ENCODE results near the gene C2CD4C.
"Not testable (repeated sequence)": the region's sequence is repeated elsewhere in the genome, so short reads cannot be mapped to it uniquely, and the experiment has no call there.

The C2CD4C gene

DNA sequence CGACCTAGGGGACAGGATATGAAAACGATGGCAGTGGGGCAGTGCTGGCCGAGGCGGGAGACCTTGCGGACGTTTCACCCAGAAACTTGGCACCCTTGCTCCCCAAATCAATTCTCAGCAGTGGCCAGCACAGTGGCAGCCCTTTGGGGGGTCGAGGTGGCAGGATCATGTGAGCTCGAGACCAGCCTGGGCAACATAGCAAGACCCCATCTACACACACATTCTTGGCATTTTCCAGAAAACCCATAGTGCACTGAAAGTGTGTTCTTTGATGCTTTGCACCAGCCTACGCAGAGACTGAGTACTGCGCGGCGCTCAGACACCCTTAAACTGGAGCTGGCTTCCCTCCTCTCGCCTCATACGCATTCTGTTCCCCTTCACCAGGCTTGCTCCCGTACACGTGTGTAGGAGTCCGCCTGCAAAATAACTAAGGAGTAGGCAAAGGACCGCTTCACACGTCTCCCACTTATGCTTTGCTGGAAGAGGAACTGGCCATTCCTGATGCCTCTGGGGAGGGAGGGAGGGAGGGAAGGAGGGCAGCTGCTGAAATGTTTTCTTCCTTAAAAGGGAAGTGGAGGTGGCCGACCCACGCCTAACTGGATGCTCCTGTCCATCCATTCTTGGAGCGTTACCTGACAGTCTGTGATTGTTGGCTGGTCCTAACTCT, 40.9 kb downstream of the C2CD4C start:
- no peak for DNase-seq (ENCODE audit: low read depth, low spot score)

DNA sequence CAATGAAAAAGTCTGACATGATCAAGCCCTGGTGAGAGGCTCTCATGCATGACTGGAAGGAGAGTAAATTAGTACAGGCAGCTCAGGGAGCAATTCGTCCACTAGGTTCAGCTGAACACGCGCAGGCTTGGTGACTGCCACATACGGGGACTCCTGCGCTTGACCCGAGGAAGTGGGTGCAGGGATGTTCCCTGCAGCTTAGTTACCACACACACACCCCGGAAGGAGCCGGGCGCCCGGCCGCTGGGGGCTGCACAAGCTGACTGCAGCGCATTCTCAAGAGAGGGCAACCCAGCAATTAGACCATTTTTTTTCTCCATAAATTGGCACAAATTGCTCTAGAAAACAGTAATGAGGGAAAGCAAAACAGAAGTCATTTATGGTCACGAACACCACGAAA, 41.4 kb downstream of the C2CD4C start:
- no peak for DNase-seq (ENCODE audit: low read depth, low spot score)

DNA sequence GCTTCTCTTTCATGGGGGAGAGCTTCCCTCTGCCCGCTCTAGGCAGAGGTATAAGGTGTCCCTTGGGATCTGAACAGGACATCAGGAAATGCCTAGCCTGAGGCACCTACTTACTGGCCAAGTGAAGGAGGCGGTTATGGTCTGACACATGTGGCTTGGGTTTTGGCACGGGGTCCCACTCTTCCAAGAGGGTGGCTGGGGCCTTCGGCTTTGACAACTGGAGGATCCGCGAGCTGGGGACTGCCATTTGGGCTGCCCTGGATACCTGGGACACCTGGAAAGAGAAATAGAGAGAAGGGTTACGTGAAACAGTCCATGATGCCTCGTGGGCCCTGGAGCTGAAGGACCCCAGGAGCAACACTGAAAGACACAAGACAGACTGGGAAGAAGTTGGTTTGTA, 42.0 kb downstream of the C2CD4C start:
- no peak for DNase-seq (ENCODE audit: low read depth, low spot score)

DNA sequence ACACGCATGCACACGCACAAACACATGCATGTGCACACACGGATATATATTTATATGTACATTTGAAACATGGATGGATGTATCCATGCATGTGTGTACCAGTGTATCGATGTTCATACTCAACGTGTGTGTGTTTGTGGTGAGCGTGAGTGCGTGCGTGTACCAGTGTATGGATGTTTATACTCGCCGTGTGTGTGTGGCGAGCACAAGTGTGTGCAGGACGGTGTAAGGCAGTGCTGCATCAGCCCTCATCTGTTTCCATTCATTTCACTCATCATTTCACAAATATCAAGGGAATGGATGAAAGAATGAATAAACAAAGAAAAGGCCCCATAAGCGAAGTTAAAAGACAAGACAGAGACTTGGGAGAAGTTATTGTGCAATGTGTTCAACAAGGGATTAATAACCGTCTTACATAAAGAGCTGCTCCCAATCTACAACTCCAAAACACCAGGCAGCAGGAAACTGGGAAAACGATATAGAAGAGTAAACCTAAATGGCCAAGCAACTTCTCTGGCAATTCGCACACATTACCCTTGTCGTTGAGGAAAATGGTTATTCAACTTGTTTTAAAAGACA, 42.7 kb downstream of the C2CD4C start:
- DNase-seq (ENCODE audit: low read depth, low spot score) = no peak

DNA sequence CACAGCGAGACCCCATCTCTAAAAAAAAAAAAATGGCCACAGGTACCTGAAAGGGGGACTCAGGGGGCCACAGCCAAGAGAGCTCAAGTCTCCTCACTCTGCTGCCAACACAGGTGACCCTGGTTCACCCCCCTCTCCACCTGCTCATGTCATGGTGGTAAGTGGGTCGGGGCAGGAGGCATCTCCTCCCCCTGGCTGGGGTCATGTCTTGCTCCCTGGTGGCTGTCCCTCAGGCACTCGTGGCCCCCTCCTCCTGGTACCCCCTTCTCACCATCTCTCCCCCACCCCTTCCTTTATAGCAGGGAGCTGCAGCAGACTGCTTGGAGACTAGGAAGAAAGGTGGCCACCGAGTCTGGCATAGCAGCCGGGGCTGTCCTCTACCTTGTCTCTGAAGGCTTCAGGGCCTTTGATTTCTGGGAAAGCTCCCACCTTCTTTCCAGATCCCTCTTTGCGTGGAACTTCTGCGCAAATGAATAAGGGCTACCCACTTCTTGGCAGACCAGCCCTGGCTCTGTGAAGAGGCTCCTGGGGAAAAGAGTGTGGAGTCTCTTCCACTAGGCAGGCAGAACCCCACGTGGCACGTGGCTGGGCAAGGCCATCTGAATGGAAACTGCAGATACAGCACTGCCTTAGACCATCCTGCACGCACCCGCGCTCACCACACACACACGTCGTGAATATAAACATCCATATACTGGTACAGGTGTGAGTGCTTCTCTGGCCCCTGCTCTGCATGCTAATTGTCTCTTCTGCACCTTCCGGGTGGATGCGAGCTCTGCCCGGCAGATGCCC, 44.3 kb downstream of the C2CD4C start:
- DNase-seq (ENCODE audit: low read depth, low spot score) = no peak

DNA sequence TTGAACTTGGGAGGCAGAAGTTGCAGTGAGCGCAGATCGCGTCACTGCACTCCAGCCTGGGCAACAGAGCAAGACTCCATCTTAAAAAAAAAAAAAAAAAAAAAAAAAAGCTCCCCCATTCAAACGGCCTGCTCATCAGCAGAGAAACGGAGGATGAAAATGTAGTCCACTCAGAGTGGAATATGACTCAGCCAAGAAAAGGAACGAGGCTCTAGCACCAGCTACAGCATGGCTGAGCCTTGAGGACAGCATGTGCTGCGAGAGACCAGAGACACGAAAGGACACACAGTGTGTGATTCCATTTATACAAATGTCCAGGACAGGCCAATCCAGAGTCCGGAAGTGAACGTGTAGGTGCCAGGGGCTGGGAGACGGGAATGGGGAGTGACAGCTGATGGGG, 46.3 kb downstream of the C2CD4C start:
- DNase-seq (ENCODE audit: low read depth, low spot score) = no peak

DNA sequence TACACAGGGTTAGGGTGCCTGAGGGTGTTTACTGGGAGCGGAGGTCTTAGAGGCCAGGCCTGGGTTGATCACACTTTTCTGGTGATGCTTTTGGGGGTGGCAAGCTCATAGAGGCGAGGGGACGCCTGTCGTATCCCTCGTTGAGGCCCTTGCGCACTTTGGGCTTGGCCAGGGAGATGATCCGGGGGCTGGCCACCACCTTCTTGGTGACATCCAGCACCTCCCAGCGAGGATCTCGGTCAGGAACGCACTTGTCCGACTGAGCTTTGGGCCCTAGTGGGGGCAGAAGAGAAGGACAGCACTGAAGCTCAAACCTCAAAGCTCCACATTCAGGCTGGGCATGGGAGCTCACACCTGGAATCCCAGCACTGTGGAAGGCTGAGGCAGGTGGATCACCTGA, 46.8 kb downstream of the C2CD4C start:
- DNase-seq (ENCODE audit: low read depth, low spot score) = no peak

DNA sequence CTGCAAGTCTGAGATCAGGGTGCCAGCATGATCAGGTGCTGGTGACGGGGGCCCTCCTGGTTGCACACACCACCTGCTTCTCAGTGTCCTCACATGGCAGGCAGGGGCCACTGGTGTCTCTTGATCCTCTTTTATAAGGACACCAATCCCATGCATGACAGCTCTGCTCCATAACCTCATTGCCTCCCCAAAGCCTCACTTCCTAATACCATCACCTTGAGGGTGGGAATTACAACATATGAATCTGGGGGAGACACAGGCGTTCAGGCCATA, 49.4 kb downstream of the C2CD4C start:
- no peak for DNase-seq (ENCODE audit: low read depth, low spot score)

DNA sequence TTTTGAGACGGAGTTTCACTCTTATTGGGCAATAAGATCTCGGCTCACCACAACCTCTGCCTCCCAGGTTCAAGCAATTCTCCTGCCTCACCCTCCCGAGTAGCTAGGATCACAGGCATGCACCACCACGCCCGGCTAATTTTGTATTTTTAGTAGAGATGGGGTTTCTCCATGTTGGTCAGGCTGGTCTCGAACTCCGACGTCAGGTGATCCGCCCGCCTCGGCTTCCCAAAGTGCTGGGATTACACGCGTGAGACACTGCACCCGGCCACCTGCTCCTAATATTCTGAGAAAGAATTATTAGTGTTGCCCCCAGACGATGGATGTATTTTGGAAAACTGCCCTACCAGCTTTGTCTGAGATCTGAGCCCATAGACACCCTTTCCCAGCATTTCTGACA, 53.4 kb downstream of the C2CD4C start:
- not testable (repeated sequence) for DNase-seq (ENCODE audit: low read depth, low spot score)
